Measurements from ENCODE around the gene COG5. TPM values are rescaled to one million over a fixed set of nuclear protein-coding genes. Genes with fewer than 3 reads are reported as not detected.

The COG5 gene
- total RNA-seq, 2 experiments from 2014 or later: 40.9 to 60.2 TPM

DNA sequence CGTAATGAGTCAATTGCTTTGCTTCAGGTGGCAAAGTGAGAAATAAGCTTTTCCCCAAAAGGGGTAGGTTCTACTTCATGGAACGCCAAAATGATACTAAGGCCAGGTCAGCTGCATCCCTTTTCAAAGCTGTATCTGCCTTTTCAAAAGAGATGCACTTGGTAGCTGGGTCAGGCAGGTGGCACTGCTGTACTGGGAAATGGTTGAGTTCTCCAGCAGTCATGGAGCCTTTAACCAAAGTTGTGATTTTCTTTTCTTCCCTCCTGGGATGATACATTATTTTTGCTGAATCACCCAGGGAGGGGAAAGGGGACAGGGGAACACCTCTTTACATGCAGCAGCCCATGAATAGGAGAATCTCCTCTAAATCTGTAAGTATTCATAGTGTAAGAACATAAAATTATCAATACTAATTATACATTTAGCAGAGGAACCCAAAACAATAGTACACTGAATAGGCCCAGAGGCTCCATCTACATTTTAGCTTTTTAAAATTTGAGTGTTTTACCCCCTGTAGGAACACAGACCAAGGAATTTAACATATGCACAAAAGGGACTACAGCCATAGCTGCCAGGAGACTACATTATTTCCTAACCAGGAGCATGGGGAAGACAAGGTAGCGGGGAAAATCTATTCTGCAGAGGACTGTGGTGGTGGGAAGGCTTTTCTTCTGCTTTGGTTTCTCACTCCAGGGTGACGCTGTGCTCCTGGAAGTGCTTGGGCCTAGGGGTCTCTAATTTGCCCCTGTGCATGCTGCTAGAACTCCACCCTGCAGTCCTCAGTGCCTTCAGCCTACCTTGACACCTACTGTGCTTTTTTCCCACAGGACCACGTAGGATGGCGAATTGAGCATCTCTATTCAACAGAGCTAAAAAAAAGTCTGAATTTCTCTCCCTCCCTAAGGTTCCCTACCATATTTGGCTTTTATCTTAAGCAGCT is 100.3 kb downstream of the COG5 start:
- DNase-seq (ENCODE audit: low spot score): peak; percentile 52
- no peak overlapping the region for H2AFZ ChIP-seq (ENCODE audit: low read length)
- no peaks in the 10 kb centered on the region for H3K4me1 ChIP-seq (ENCODE audit: insufficient read depth, low read length, poor library complexity, severe bottlenecking)
- H3K27ac ChIP-seq (ENCODE audit: low read depth, low read length, poor library complexity, severe bottlenecking): no peak overlapping the region
- TF ChIP-seq, protein P1, sequence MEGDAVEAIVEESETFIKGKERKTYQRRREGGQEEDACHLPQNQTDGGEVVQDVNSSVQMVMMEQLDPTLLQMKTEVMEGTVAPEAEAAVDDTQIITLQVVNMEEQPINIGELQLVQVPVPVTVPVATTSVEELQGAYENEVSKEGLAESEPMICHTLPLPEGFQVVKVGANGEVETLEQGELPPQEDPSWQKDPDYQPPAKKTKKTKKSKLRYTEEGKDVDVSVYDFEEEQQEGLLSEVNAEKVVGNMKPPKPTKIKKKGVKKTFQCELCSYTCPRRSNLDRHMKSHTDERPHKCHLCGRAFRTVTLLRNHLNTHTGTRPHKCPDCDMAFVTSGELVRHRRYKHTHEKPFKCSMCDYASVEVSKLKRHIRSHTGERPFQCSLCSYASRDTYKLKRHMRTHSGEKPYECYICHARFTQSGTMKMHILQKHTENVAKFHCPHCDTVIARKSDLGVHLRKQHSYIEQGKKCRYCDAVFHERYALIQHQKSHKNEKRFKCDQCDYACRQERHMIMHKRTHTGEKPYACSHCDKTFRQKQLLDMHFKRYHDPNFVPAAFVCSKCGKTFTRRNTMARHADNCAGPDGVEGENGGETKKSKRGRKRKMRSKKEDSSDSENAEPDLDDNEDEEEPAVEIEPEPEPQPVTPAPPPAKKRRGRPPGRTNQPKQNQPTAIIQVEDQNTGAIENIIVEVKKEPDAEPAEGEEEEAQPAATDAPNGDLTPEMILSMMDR (conservative IDR thresholded peaks at IDR 0.05; ENCODE audit: low read length): peak; percentile 82
- no peak for TF ChIP-seq EZH2phosphoT487 (IDR thresholded peaks at IDR 0.05; ENCODE audit: borderline replicate concordance, low read depth, low read length)
- no peak overlapping the region for H3K4me3 ChIP-seq (ENCODE audit: low read depth, low read length, poor library complexity, severe bottlenecking)
- intact Hi-C loops (cut with micrococcal nuclease; ENCODE audit: unreplicated experiment): loop anchor here (1.0 to 5.0 kb wide), 3 partner anchors 261 to 414 kb away; no protein-coding TSS in a partner anchor
- H3K79me2 ChIP-seq (ENCODE audit: insufficient read depth, low read depth, low read length): no peaks in the 10 kb centered on the region
- no peaks in the 10 kb centered on the region for H3K9me3 ChIP-seq (ENCODE audit: low read length)
- no peak overlapping the region for H3K4me2 ChIP-seq (ENCODE audit: low read length)
- H3K36me3 ChIP-seq (ENCODE audit: insufficient read depth, low read length): no peaks in the 10 kb centered on the region; the same call in 1 of the 2 replicates
- CTCF ChIA-PET (ENCODE audit: unreplicated experiment): interaction anchor here (0.8 to 1.5 kb wide), 2 partner anchors 100 to 411 kb away, joined by 3 read pairs; partner anchors contain the start of genes COG5 and DUS4L
- POLR2A ChIA-PET: interaction anchor here (0.5 to 1.2 kb wide), 7 partner anchors 9 to 525 kb away, joined by 3 to 9 read pairs (median 3); no protein-coding TSS in a partner anchor
- H4K20me1 ChIP-seq (ENCODE audit: insufficient read depth, low read length): no peaks in the 10 kb centered on the region
- no TSS peak for BruUV-seq (replicated peaks)
- H3K9me2 ChIP-seq (ENCODE audit: insufficient read depth, low read length): no peaks in the 10 kb centered on the region

DNA sequence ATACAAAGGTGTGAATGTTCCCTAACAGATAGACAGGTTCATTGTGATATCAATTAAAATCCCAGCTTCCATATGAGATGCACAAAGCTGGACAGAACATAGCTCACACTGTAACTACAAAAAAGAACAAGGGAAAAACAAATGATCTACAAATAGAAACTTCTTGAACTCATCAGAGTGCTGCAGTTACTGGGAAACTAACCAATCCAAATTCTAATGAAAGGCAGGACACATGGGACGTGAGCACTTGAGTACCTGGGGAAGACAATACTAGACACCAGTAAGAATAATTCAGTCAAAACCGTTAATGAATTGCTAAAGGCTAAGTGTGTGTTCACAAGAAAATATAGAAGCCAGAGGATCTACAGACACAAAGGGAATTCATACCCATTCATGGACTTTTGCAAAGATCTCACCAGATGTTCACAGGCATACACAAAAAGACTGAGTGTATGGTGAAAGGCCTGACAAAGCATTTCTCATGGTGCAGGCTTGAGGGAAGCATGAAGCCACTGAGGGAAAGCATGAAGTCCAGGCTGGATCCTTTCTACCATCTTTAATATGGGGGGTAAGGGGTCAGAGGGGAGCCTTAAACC is 101.7 kb downstream of the COG5 start:
- no peak for TF ChIP-seq EZH2phosphoT487 (IDR thresholded peaks at IDR 0.05; ENCODE audit: borderline replicate concordance, low read depth, low read length)
- TF ChIP-seq, protein P1 (conservative IDR thresholded peaks at IDR 0.05; ENCODE audit: low read length): no peak
- no peaks in the 10 kb centered on the region for H4K20me1 ChIP-seq (ENCODE audit: insufficient read depth, low read length)
- H3K4me3 ChIP-seq (ENCODE audit: low read depth, low read length, poor library complexity, severe bottlenecking): no peak overlapping the region
- no peaks in the 10 kb centered on the region for H3K9me2 ChIP-seq (ENCODE audit: insufficient read depth, low read length)
- no peaks in the 10 kb centered on the region; the same call in 1 of the 2 replicates for H3K36me3 ChIP-seq (ENCODE audit: insufficient read depth, low read length)
- no peak for DNase-seq (ENCODE audit: low spot score)
- no peaks in the 10 kb centered on the region for H3K79me2 ChIP-seq (ENCODE audit: insufficient read depth, low read depth, low read length)
- no TSS peak for BruUV-seq (replicated peaks)
- no peak overlapping the region for H3K27ac ChIP-seq (ENCODE audit: low read depth, low read length, poor library complexity, severe bottlenecking)
- H3K4me1 ChIP-seq (ENCODE audit: insufficient read depth, low read length, poor library complexity, severe bottlenecking): no peaks in the 10 kb centered on the region
- H3K9me3 ChIP-seq (ENCODE audit: low read length): no peaks in the 10 kb centered on the region
- intact Hi-C loops (cut with micrococcal nuclease; ENCODE audit: unreplicated experiment): loop anchor here (5.0 kb wide), 2 partner anchors 260 to 415 kb away; no protein-coding TSS in a partner anchor
- ChIA-PET POLR2A (interaction anchor here (0.6 kb wide), 1 partner anchor 18 kb away, joined by 3 read pairs; no protein-coding TSS in a partner anchor), CTCF (ENCODE audit: unreplicated experiment) (no interaction called here)
- H3K4me2 ChIP-seq (ENCODE audit: low read length): no peak overlapping the region
- H2AFZ ChIP-seq (ENCODE audit: low read length): no peak overlapping the region

All from OCI-LY7 (cell line).